Renal pelvis (tissue), 4 donors: Measurements from ENCODE around the gene FOXJ3. TPM values are rescaled to one million over a fixed set of nuclear protein-coding genes. Genes with fewer than 3 reads are reported as not detected.
A peak's percentile ranks its signal among the peaks of the same experiment; 100 is the strongest.

Experiments used
- DNase-seq: peaks from one replicate; pipeline ENCODE4 v3.0.0-alpha.2; 2013
- polyA plus RNA-seq, 3 donors: library from polyadenylated mRNA; unstranded; fragments of 120-200 nt; gene quantifications; one replicate each; pipeline ENCODE4 v1.2.1, GENCODE V29; 2013; ENCODE audit not compliant: insufficient read length in 3 of 3

FOXJ3 gene
- polyA plus RNA-seq, 3 donors, result 35.7 to 50.6 (median 44.8) TPM

DNA sequence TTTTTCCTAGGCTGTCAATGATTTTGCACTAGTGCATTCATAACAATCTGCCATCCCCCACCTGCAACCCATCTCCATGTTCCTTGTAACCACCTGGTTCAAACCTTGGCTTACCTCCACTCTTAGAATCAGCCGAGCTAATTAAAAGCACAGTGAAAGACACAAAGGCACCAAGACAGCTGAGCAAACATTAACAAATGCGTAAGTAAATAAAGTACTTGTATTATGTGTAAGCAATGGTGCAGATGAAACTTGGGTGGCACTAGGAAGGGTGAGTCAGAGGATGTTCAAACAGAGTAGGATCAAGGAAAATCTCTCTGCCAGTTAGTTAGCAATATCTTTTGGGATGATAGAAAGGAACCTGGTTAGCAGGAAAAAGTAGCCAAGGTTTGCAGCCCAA is 5.1 kb upstream of the FOXJ3 start:
- DNase-seq, result no peak

DNA sequence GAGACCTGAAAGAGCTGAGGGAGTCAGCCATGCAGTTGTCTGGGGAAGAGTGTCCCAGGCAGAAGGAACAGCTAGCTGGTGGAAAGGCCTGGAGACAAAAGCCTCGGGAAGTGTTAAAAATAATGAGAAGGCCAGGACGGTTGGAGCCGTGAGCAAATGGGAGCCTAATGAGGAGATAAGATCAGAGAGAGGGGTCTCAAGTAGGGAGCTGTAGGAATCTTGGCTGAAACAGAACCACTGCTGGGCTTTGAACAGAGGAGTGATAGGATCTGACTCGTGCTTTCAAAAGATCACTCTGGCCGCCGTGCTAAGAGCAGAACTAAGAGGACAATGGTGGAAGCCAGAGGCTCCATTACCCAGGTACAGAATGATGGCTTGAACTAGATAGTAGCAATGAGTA is 1.9 kb upstream of the FOXJ3 start:
- no peak for DNase-seq

DNA sequence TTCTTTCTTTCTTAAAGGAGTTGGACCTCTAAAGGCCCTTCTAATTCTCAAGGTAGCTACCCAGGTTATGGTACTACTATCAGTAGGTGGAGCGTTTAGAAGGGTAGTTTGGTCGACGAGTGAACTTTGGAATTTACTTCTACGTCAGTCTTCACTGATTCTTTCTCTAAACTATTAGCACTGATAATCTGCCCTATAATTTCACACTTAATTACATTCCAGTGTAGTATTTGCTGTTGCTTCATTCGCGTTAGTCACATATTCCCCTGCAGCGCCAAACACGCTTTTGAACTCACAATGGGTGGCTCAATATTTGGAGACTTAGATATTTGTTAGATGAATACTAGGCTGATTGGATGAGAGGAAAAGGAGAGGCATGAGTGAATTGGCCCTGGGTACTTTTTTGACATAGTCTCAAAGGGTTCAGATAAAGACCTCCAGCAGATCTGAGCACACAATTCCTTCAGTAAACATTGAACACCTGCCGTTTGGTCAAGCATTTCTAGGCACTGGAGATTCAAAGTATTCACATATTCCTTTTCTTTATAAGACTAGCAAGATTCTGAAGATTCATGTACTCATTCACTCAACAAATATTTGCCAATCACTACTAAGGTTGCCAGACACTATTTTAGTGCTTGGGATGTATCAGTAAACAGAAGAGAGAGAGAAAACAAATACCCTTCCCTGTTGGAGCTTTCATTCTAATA is 929 bp upstream of the FOXJ3 start:
- no peak for DNase-seq

DNA sequence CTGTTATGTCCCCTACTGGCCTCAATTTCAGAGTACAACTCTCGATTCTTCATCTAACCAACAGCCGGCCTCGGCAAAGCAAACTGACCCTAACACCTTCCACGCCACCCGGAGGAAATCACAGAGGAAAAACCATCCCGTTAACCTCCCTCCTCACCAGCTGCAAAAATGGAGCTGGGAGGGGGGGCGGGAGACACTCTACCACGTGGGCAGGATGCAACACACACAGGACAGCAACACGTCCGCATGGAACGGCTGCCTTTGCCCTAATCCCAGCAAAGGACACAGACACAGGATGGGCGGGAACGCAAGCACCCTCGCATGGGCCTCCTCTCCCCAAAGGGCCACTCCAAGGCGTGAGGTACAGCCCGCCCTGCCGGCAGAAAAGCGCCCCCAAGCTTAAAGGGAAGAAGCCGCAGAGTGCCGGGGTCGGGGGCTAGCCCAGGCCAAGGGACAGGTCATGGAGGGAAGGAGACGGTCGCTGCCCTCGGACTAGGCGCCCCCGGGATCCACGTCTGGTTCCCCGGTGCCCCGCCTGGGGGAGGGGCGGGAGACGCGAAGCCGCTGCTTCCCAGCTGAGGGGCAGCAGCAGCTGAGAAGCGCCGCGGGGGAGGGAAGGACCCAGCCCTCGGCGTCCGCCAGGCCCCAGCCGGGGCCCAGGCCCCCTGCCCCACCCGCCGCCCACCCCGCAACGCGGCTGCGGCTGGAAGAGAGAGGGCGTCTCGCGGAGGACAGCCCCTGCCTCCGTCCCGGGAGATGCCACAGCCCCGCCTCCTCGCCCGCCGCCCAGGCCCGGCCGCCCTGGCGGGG is 590 bp downstream of the FOXJ3 start:
- peak; percentile 48 for DNase-seq

DNA sequence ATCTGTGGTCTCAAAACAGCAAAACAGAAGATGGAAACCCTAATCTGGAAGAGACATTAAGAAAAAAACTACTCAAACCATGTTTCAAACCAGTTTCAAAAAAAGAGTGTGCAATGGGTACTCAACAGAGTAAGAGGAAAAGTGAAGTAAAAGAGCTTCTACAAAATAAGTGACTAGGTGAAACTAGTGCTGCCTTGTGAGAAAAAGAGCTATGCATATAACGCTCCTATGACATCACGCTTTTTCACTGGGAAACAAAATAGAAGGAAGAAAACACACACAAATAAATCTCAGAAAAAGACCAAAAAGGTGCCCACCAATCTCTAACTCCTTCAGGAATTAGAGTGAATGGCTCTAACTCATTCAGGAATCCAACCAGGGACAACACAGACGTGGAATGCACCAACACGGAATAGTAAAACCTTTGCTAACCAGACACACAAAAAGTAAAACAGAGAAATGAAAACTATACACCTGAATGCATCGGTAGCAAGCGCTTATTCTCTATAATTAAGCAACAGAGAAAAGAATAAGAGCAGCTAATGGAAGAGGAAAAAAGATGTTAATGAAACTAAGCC is 1.3 kb downstream of the FOXJ3 start:
- DNase-seq, result no peak

DNA sequence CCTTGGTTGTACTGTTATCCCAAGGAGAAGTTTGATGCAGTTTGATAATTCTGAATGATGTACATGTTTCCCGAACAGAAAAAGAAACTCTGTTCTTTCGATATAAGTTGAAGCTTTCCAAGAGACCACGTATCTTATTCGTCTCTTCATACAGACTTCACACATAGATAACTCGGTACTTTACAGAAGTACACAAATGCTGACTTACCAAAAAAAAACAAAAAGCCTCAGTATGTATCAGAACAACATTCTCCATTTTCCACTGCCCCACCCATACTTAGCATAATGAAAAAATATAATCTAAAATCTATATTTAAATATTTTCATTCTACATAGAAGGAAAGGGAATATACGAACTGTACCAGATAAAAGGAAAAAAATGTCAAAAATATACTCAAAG is 2.2 kb downstream of the FOXJ3 start:
- no peak for DNase-seq

DNA sequence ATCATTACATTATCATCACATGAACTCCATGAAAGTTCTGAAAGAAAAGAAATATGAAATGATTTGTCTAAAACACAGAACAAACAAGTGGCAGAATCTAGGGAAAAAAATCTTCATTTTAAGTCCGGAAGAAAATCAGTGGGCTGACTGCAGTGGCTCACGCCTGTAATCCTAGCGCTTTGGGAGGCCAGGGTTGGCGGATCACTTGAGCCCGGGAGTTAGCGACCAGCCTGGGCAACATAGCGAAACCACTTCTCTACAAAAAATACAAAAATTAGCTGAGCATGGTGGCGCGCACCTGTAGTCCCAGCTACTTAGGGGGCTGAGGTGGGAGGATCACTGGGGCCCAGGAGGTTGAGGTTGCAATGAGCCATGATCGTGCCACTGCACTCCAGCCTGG is 4.8 kb downstream of the FOXJ3 start:
- no peak for DNase-seq

DNA sequence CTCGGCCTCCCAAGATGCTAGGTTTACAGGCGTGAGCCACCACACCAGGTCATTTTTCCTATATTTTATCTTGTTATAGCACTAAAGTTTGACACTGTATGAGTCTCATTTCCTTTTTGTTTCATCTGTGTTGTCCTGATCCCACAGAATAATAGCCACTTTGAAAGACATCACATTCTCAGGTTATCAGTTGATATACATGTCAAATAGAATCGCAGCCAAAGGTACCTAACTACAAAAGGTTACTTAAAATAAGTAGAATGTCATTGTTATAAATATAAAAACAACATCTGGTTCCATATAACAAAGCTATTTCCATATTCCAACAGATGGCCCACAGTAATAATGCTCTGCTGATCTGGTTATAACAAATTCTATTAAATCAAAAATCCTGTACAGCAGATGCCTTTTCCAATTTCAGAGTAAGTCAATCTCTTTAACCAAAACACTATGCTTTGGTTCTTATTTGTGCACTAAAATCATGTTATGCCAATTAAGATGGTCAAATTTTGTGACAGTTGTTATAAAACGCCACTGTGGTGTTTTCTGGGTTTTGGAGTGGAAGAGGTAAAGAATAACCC is 6.0 kb downstream of the FOXJ3 start:
- no peak for DNase-seq

DNA sequence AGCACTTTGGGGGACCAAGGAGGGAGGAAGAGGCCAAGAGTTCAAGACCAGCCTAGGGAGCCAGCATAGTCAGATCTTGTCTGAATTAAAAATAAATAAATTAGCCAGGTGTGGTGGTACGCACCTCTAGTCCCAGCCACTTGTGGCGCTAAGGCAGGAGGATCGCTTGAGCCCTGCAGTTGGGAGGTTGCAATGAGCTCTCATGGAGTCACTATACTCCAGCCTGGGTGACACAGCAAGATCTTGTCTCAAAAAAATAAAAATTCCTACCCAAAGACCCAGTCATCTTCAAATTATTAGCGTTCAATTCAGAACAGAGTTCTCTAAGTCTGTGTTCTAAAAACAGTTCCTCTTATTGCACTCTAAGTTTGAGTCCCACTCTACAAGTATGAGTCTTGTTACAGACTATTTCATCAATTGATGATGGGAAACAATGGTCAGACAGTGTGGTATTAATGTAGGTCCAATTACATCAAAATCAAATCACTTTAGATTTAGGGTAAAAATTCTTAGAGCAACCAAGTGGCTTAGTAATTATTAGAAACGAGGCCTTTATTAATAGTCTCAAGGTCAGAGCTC is 6.9 kb downstream of the FOXJ3 start:
- DNase-seq, result no peak

DNA sequence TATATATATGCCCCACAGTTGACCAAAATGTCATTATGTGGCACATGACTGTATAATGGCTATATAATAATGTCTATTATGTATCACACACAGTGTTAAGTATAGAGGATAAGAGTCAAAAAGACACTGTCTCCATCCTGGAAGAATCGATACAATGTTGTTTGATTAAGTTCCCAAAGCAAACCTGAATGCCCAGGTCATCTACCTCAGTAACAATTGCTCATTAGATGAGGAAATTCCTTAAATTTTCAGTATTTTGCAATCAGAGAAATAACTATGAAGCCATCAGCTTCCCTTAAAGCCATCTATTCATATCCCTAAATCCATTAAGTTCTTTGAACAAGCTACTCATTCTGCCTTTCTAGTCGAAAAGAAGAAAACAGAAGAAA is 10.0 kb downstream of the FOXJ3 start:
- DNase-seq, result no peak

DNA sequence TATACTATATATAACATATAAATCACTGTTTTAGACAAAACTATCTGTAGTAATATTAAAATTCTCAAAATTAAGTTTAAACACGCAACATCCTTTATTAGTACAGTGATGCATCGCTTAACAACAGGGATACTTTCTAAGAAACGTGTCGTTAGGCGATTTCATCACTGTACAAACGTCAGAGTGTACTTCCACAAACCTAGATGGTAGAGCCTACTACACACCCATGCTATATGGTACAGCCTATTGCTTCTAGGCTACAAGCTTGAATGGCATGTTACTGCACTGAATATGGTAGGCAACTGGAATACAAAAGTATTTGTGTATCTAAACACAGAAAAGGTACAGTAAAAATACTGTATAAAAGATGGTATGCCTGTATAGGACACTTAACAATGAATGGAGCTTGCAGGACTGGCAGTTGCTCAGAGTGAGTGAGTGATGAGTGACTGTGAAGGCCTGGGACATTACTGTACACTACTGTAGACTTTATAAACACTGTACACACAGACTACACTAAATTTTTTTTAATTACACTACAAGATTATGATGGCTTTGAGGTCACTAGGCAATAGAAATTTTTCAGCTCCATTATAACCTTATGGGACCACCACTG is 10.5 kb downstream of the FOXJ3 start:
- no peak for DNase-seq

DNA sequence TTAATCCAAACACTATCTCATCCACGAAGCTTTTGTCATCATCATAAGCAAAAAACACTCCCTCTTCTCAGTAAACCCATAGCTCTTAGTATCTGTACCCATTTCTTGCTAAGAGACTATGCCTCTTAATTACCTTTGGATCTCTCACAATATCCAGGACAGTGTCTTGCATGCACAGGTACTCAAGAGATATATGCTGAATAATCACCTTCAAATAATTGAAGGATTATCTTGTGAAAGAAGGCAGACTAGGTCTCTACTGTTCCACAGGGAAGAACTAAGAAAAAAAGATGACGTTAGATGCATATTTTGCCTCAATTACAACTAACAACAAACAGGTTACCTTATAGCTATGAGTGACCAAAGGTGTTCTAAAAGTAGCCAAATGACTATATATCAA is 11.5 kb downstream of the FOXJ3 start:
- DNase-seq, result no peak

DNA sequence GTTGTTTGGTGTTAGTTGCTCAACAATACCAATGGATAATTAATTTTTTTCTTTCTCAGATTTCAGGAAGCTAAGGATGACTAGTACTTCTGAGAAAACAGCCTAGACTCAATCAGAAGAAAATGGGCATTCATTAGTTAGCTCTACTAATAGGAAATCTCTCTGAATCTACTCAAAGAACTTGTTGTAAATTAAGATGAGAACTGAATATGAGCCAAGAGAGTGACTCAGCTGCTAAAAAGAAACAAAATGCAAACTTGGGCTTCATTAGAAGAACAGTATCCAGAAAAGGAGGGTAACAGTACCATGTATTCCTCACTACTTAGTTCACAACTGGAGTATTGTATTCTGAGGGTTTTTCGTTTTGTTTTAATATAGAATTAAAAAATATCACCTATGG is 12.5 kb downstream of the FOXJ3 start:
- no peak for DNase-seq

DNA sequence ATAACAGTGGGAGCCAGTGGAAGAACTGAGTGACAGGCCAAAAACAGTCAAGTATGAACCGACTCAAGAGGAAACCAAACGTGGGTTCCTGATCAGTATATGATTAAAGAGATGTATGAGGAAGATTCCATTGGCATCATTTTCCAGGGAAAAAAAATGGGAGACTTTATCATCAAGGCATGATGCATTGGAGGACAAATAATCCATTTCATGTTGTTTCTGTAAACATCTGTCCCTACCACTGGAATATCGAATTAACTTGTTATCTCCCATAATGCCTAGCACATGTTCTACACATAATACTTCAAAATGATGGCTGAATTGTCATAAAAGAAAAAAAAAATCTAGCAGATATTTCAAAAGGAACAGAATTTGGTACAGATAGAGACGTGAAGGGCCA is 13.3 kb downstream of the FOXJ3 start:
- no peak for DNase-seq

DNA sequence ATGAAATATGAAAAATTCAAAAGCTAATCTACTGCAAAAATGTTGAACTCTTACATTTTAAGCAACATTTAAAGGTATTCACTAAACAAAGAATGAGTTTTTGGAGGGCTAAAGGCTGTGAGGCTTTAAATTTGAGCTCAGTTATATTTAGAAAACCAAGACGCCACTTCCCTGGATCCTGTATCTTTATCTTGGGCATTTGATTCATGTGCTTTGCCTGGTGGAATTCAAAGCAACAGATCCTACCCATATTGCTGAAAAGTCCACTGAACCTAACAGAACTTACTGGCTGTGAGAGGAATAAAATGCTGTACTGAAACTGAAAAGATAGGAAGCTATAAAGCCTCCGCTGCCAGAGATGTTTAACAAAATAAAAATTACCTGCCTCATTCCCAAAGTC is 14.3 kb downstream of the FOXJ3 start:
- DNase-seq, result no peak

DNA sequence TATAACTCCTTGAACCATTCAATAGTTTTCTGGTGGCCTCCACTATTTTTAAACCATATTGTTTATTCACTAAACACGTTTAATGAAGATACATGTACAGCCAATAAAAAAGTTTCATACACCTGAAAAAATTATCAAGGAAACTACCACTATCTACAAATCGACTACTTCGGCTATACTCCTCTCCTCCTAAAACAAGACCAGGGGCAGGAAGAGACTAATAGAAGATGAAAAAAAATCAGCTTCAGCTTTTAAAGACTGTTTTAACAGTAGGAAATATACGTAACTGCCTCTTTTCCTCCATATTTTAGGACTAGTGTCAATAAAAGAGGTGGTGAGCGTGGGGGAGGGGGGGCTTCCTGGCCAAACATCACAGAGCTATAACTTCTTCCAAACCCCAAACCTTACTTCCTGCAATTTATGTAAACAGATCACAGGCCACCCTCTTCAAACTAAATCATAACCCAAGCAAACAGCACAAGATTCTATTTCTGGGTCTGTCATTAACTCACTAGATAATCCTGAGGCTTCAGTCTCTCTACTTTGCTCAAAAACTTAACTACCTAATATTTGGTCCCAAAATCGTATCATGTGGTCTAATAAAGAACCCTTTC is 15.1 kb downstream of the FOXJ3 start:
- DNase-seq, result no peak

DNA sequence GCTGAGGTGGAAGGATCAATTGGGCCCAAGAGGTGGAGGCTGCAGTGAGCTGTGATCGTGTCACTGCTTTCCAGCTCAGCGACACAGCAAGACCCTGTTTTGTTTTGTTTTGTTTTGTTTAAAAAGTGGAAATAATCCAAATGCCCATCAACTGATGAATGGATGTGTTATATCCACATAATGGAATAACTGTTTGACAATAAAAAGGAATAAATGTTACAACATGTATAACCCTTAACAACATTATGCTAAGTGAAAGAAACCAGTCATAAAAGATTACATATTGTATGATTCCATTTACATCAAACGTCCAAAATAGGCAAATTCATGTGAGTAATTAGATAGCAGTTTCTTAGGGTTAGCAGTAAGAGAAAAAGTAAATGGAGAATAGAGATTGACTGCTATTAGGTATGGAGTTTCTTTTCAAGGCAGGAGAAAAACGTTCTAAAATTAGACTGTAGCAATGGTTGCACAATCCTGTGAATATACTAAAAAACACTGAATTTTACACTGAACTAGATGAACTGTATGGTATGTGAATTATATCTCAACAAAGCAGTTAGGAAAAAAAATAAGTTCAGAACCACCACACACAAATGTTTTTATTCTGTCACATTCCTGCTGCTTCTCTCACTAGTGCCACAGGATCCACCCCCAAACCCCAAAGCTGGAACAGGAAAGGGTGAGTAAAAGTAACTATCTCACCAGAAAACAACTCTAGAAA is 15.7 kb downstream of the FOXJ3 start:
- DNase-seq, result no peak

DNA sequence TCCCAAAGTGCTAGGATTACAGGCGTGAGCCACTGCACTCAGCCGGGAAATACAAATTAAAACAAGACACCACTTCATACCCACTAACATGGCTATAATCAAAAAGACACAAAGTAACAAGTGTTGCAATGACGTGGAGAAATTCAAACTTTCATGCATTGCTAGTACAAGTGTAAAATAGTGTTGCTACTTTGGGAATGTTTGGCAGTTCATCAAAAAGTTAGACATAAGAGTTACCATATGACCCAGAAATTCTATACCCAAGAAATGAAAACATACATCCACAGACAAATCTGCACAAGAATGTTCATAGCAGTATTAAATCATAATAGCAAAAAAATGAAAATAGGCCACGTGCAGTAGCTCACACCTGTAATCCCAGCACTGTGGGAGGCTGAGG is 16.4 kb downstream of the FOXJ3 start:
- no peak for DNase-seq

DNA sequence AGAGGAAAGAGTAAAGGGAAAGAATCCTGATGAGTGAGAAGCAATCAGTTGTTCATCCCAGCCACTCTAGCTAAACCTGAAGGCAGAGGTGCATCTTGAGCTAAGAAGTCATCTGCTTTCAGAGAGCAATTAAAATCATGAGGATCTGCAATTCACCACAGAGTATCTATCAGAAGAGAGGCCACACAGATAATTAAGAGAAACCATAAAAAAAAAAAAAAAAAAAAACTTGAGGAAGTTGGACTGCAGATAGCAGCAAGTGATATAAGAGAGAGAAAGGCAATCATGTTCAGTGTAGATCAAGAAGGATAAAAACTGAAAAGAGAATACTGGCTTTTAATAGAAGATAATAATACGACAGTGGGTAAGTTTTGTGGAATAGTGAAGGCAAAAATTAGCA is 17.7 kb downstream of the FOXJ3 start:
- no peak for DNase-seq

DNA sequence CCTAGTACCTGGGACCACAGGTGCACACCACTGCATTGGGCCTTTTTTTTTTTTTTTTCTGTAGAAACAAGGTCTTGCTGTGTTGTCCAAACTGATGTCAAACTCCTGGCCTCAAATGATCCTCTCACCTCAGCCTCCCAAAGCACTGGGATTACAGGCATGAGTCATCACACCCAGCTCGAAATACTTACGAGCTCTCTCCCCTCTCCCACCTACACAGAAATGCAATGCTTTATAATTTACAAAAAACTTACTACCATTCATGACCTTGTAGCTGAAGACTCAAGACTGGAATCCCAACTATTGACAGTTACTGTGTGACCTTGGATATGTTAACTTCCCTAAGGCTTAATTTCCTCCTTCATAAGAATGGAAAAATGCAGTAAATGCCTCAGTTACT is 18.7 kb downstream of the FOXJ3 start:
- DNase-seq, result no peak

DNA sequence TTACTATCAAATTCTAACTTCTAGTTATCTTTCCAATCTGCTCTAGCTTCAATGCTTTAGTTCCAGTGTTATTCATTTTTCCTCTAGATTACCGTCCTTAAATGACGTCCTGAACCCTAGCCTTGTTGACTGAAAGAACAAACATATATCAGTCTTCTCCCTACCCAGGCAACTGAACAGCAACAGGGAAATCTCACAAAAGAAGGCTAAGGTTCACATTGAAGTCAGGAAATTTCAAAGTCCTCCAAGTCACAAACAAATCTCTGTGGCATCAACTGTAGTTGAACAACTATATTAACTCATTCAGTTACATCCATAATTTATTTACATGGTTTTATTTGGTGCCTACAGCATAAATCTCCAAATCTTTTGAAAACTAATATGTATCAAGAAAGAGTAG is 19.5 kb downstream of the FOXJ3 start:
- DNase-seq, result no peak
